GM12872 (cell line): ENCODE results near the gene RPTOR.

Experiments used
- TF ChIP-seq, protein P1 (sequence below): IDR thresholded peaks from 3 replicates; pipeline ENCODE4 v1.5.1; 2011; ENCODE audit warnings: low read depth, mild to moderate bottlenecking, low read length, moderate library complexity; ENCODE audit not compliant: insufficient read depth

RPTOR gene

DNA sequence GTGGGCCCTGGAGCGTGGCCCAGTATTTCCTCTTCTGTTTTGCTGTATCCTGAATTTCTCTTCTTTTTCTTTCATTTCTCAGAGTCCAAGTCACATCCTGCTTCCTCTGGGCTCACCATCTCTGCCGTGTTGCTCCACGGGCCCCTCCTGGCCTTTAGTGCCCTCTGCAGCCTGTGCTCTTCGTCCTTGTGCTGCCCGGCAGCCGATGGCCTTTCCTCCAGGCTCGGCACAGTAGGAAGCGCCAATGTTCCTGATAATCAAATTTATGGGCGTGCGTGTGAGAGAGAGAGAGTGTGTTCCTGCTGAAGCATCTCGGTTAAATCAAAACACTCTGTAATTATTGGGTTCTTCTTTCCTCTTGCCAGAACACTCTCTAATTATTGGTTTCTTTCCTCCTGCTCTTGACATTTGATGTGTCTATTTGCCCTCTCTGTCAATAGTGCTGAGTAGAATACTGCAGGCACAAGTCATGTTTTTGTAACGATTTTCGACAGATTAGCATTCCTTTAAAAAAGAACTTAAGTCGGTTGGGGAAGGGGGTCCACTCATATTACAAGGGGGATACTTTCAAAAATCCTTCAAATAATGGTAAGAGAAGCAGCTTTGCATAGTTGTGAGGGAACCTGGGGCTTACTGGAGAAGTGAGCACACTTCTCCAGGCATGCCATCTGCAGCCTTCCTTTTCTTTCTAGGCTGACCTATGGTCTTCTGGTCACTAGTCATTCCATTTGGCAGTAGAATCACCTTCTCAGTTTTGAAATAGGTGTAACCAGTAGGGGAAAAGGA is 126.6 kb downstream of the RPTOR start:
- TF ChIP-seq, protein P1, sequence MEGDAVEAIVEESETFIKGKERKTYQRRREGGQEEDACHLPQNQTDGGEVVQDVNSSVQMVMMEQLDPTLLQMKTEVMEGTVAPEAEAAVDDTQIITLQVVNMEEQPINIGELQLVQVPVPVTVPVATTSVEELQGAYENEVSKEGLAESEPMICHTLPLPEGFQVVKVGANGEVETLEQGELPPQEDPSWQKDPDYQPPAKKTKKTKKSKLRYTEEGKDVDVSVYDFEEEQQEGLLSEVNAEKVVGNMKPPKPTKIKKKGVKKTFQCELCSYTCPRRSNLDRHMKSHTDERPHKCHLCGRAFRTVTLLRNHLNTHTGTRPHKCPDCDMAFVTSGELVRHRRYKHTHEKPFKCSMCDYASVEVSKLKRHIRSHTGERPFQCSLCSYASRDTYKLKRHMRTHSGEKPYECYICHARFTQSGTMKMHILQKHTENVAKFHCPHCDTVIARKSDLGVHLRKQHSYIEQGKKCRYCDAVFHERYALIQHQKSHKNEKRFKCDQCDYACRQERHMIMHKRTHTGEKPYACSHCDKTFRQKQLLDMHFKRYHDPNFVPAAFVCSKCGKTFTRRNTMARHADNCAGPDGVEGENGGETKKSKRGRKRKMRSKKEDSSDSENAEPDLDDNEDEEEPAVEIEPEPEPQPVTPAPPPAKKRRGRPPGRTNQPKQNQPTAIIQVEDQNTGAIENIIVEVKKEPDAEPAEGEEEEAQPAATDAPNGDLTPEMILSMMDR = no peak

GRCh38 chr17:80671825-80672110 is 127.1 kb downstream of the RPTOR start:
- TF ChIP-seq, protein P1 = no peak

GRCh38 chr17:80673152-80673920 is 128.7 kb downstream of the RPTOR start:
- TF ChIP-seq, protein P1 = no peak

- TF ChIP-seq, protein P1 = no peak
Observed at GRCh38 chr17:80675438-80676095, 130.9 kb downstream of the RPTOR start.

DNA sequence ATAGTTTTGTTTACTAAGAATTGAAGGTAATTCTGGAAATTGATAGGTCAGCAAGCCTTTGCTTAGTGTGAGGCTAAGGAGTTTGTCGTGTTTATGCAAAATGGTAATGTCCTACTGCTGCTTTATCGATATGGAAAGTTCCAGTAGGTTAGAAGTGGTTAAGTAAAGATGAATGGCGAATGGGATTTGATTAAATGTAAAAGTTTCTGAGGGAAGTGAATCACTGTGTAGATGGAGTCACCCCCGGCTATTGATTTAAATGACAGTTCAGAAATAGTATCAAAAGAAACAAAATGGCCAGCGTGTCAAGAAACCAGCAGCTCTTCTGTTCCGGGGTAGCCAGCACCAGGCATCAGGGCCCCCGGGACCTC is 131.4 kb downstream of the RPTOR start:
- TF ChIP-seq, protein P1 = no peak

GRCh38 chr17:80676564-80676963 is 131.9 kb downstream of the RPTOR start:
- TF ChIP-seq, protein P1 = no peak

DNA sequence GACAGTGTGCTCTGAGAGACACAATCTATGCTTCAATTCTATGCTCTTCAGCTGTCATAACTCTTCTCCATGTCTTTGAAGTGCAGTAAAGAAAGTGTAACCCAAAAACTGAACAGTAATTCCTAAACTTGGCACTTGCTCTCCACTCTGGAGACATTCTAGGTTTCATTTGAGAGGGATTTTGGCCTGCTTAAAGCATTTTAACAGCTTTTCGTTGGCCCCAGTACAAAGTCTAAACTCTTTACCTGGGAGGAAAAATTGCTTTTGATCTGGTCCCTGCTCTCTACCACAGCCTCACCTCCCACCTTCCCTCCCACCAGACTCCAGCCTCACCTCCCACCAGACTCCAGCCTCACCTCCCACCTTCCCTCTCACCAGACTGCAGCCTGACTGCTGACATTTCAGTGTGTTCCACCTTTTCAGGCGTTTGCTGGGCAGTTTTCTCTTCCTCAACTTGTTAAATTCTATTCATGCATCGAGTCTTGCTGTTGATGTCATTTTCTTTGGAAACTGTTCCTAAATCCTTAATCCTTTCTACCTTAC is 132.6 kb downstream of the RPTOR start:
- TF ChIP-seq, protein P1 = no peak
